ENCODE results near the gene PLSCR2. TPM values are rescaled to one million over a fixed set of nuclear protein-coding genes. Genes with fewer than 3 reads are reported as not detected.
"Not testable (repeated sequence)": the region's sequence is repeated elsewhere in the genome, so short reads cannot be mapped to it uniquely, and the experiment has no call there.

Gene PLSCR2
- not detected for total RNA-seq

GRCh38 chr3:146469150-146470017 lies at the start of gene PLSCR2:
Gene PLSCR2, minus strand, starts transcription at chr3:146469561. Its CDS starts 9,657 bp downstream, at chr3:146459904.
- no peak for DNase-seq

DNA sequence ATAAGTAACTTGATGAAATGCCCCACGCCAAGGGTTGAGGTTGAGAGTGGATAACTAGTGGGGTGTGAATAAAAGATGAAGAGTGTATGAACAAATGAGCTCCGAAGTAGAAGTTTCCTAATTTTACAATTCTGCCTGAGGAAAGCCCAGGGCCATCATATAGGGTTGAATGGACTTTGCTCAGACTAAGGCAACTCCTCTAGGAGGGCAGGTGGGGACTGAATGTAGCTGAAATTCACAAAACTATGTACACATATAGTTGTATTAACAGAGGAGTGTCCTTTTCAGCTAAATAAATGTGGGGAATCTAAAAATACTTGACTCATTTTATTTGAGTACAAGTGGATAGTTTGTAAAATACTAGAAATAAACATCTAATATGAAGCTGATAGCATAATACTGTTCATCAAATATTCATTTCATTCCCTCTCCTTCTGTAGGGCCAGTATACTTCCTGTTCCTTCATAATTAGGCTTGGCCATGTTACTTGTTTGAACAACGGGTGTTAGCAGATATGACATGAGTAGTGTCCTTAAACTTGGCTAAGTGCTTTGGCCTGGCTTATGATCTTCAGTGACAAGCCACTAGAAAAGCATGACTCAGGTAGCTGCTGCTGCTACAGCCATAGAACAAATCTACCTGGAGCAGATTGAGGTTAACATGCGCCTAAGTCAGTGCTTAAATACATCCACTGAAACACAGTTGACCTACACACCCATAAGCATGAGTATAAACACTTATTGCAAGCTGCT lies 48.5 kb upstream of the PLSCR2 start:
- no peak for DNase-seq

DNA sequence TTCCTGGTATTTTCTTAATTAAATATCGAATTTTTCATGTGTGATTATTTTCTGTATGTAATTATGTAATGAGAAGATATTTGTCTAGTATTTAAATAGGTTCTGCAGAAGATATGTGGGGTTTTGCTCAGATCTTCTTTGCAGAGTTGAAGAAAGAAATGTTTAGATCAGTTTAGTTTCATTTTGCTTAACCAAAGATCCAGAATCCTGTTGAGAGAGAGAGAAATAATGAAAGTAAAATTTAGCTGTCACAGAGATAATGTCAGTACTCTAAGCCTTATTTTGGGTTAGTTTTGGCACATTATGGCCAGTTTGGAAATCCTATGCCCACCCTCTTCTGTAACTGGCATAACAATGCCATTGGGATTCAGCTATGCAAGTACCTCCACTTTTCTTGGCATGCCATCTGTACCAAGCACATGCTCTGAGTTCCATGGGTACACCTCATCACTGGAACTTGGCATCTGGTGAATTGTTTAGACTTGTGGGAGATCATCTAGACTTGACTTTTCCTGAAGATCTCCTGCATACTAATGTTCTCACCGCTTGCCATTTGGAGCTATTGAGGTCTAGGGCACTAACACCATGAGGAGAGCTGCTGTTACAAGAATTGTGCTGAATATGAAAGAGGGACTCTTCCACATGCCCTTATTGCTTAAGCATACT lies 44.2 kb upstream of the PLSCR2 start:
- no peak for DNase-seq

DNA sequence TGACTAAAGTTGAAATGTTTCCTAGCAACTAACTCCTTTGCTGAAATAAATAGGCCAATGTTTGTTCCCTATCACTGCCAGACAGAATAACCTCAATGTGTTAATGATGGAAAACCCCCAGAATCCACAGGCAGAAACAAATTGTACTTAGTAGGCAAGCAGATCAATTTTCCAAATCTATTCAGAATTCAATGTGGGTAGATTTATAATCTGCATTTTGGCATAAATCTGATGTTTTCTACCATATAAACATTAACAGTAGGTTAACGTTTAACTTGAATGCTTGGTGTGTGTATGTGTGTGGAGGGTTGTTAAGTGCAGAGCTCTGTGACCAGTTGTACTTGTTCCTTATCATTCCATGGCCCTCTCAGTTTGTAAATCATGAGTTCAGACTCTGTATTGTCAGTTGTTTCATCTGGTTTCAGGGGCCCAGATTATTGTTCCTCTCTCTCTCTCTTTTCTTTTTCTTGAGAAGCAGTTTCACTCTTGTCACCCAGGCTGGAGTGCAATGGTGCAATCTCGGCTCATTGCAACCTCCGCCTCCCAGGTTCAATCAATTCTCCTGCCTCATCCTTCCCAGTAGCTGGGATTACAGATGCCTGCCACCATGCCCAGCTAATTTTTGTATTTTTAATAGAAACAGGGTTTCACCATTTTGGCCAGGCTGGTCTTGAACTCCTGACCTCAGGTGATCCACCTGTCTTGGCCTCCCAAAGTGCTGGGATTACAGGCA lies 42.2 kb upstream of the PLSCR2 start:
- no peak for DNase-seq

- DNase-seq, result no peak
Measured at GRCh38 chr3:146507331-146508120, 38.2 kb upstream of the PLSCR2 start.

DNA sequence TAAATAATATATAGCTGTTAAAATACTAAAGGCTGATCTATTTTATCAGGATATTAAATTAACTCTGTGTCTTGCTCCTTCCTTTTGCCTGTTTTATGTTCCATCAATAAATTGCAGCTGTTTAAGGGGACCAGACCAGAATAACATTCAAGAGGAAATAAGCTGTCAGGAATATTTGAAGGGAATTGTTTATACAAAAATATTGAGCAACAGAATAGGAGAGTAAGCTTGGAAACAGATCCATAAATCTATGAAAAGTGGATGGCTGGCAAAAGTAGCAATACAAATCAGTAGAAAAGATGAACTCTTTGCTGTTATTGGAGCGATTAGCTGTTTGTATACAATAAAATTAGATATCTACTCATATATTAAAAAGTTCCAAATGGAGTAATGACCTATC lies 36.2 kb upstream of the PLSCR2 start:
- no peak for DNase-seq

GRCh38 chr3:146504498-146505197 lies 35.3 kb upstream of the PLSCR2 start:
- no peak for DNase-seq

DNA sequence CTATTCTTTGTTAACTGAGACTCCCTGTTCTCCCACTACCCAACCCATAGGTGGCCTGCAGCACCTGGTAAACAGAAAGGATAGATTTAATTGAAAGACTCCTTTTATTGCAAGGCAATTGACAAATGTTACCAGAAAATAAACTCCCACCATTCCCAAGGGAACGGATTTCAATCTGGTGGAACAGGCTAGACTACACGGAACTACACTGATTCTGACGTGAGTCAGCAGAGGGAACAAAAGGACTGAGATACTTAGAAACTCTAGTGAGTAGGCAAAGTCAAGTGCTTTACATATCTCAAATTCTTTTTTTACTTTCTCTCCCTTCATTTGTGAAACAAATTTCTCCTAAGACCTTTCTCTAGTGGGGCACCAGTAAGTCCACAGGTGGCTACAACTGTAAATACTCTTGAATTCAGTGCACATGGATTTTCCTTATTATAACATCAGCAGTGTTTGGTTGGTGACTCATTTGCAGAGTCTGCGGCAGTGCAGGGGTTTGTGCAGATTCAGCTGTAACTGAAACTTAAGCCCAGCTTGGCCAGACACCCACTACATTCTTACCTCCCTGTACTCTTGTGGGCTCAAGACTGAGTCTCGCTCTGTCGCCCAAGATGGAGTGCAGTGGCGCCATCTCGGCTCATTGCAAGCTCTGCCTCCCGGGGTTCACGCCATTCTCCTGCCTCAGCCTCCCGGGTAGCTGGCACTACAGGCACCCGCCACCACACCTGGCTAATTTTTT lies 34.3 kb upstream of the PLSCR2 start:
- DNase-seq, result no peak

DNA sequence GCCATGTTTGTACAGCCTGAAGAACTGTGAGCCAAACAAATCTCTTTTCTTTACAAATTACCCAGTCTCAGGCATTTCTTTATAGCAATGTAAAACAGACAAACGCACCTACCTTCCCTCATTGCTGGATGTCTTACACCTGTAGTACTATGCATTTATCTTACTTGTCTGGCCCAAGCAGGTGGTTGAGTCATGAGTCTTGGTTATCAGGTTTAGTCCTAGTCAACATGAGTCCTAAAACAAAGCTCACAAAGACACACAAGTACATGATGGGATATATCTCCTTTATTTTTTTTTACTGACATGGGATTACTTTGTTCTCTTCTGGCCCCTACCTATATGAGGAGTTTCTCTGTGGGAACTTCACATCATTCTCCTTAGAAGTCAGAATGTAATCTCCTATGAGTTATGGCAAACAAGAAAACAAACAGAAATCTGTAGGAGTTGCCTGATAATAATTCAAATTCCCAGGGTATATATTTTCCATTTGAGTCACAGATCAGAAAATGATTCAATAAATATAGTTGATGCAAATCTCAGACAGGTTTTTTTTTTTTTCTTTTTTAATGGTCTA lies 33.6 kb upstream of the PLSCR2 start:
- no peak for DNase-seq

DNA sequence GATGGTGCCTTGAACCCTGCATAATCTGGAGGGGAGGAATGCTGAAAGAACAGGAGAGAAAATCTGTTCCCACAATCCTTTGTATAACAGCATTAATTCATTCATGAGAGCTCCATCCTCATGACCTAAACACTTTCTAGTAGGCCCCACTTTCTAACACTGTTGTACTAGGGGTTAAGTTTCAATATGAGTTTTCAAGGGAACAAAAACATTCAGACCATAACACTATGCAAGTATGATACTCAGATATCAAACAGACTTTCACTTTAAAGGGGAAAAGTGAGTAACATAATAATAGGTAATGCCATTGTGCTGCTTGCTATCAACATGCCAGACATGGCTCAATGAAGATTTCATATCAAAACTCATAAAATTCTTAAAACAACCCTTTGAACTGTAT lies 32.4 kb upstream of the PLSCR2 start:
- no peak for DNase-seq

DNA sequence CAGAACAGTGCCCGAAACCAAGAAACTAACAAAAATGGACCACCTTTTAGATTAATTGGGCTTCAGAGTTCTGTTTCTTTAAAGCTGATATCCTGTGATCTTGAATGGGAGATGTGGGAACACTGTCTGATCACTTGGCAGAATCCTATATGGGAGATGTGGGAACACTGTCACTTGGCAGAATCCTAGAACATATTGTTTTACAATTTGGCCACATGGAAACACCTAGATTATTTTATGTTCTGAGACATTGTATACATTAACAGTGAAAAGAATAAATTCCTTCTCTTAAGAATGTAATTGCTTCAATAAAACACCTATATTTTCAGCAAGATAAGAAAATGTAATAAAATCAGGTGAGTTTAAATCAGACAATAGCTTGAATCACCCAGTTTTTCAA lies 30.3 kb upstream of the PLSCR2 start:
- DNase-seq, result no peak

DNA sequence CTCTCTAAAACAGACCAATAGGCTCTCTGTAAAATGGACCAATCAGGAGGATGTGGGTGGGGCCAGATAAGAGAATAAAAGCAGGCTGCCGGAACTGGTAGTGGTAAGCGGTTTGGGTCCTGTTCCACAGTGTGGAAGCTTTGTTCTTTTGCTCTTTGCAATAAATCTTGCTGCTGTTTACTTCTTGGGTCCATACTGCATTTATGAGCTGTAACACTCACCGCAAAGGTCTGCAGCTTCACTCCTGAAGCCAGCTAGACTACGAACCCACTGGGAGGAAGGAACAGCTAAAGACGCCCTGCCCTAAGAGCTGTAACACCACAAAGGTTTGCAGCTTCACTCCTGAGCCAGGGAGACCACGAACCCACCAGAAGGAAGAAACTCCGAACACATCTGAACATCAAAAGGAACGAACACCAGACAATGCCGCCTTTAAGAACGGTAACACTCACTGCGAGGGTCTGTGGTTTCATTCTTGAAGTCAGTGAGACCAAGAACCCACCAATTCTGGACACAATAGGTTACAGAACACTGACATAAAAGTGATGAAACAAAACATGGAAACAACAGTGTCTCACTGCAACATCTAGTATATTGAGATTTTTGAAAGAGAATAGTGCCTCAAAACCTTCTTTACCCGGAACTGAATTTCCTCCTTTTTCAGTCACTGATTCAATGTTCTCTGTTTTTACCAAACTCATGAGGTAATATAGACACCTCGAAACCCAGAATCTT lies 28.8 kb upstream of the PLSCR2 start:
- no peak for DNase-seq

DNA sequence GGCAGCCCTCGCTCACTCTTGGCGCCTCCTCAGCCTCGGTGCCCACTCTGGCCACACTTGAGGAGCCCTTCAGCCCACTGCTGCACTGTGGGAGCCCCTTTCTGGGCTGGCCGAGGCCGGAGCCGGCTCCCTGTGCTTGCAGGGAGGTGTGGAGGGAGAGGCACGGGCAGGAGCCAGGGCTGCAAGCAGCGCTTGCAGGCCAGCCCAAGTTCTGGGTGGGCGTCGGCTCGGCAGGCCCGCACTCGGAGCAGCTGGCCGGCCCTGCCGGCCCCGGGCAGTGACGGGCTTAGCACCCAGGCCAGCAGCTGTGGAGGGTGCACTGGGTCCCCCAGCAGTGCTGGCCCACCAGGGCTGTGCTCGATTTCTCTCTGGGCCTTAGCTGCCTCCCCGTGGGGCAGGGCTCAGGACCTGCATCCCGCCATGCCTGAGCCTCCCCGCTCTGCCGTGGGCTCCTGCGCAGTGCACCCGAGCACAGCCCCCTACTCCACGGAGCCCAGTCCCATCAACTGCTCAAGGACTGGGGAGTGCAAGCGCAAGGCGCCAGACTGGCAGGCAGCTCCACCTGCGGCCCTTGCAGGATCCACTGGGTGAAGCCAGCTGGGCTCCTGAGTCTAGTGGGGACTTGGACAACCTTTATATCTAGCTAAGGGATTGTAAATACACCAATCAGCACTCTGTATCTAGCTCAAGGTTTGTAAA lies 27.9 kb upstream of the PLSCR2 start:
- not testable (repeated sequence) for DNase-seq

DNA sequence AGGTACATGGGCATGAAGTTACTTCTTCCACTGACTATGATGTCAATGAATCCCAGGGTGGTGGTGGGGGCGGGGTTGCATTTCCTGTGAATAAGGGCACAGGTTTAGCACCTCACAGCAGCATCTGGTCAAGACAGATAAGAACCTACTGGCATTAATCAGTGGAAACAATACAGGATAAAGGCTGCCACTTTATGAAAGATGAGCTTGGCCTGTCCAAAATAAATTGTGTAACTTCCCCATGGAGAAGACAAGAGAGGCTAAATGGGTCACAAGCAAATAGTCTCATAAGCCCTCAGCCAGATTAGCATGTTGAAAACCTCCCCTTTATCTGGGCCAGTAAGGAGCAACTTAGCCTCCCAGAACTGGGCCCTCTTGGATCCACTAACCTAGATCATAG lies 27.4 kb upstream of the PLSCR2 start:
- DNase-seq, result no peak

DNA sequence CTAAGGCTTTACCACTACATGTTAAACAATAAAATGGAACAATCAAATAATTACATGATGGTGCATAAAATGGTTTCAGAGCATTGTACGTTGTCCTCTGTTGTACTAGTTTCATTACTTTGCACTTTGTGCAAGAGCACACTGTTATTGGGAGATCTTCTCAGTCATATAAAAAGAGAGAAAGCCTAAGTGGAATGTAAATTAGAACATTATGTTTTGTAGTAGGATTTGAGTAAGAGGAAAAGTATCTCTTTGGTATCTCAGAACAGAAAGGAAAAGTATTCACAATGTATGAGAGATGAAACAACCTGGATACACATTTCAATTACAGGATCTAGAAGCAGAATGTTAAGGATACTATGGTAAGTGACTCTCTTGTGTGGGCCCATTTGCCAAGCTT lies 26.9 kb upstream of the PLSCR2 start:
- DNase-seq, result no peak

GRCh38 chr3:146493761-146494160 lies 24.4 kb upstream of the PLSCR2 start:
- no peak for DNase-seq

DNA sequence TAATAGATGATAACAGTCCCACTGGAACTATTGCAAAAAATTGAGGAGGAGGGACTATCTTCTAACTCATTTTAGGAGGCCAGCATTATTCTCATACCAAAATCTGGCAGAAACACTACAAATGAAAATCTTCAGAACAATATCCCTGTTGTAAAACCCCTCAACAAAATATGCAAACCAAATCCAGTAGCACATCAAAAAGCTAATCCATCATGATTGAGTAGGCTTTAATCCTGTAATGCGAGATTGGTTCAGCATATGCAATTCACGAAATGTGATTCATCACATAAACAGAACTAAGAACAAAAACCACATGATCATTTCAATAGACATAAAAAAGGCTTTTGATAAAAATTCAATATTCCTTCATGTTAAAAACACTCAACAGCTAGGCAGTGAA lies 23.9 kb upstream of the PLSCR2 start:
- DNase-seq, result no peak

DNA sequence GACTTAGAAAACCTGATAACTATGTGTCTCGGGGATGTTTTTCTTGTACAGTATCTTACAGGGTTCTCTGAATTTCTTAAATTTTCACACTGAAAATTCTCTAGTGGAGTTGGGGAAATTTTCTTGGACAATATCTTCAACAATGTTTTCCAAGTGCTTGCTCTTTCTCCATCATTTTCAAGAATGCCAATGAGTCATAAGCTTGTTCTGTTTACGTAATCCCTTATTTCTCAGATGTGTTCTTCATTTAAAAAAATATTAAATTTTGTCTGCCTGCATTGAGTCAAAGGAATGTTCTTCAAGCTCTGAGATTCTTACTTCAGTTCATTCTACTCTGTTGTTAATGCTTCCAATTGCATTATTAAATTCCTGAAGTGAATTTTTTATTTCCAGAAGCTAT lies 21.9 kb upstream of the PLSCR2 start:
- no peak for DNase-seq
